ENCODE results near the gene LAMA4.

The LAMA4 gene

GRCh38 chr6:112286500-112287144, 32.3 kb upstream of the LAMA4 start:
- H3K36me3 ChIP-seq (ENCODE audit: insufficient read depth, low read depth, low read length): no peaks in the 10 kb centered on the region
- no peak overlapping the region for H3K9ac ChIP-seq (ENCODE audit: low read depth, low read length)
- H3K27me3 ChIP-seq (ENCODE audit: insufficient read depth, low read length): no peaks in the 10 kb centered on the region
- no peak overlapping the region for H3K4me3 ChIP-seq (ENCODE audit: low read length)
- no peaks in the 10 kb centered on the region for H3K9me3 ChIP-seq (ENCODE audit: insufficient read depth, low read depth, low read length)
- H3K4me1 ChIP-seq (ENCODE audit: insufficient read depth, low read length): no peaks in the 10 kb centered on the region
- H3K27ac ChIP-seq (ENCODE audit: low read length): no peak overlapping the region

GRCh38 chr6:112286010-112286409, 31.6 kb upstream of the LAMA4 start:
- no peak overlapping the region for H3K27ac ChIP-seq (ENCODE audit: low read length)

GRCh38 chr6:112284603-112285002, 30.2 kb upstream of the LAMA4 start:
- no peaks in the 10 kb centered on the region for H3K4me1 ChIP-seq (ENCODE audit: insufficient read depth, low read length)
- no peaks in the 10 kb centered on the region for H3K9me3 ChIP-seq (ENCODE audit: insufficient read depth, low read depth, low read length)
- no peak overlapping the region for H3K27ac ChIP-seq (ENCODE audit: low read length)
- no peak overlapping the region for H3K9ac ChIP-seq (ENCODE audit: low read depth, low read length)
- no peaks in the 10 kb centered on the region for H3K27me3 ChIP-seq (ENCODE audit: insufficient read depth, low read length)
- no peaks in the 10 kb centered on the region for H3K36me3 ChIP-seq (ENCODE audit: insufficient read depth, low read depth, low read length)
- H3K4me3 ChIP-seq (ENCODE audit: low read length): no peak overlapping the region

More at GRCh38 chr6:112286010-112286409, 31.6 kb upstream of the LAMA4 start:
- Histone ChIP-seq H3K4me3 (ENCODE audit: low read length) (no peak overlapping the region), H3K27me3 (ENCODE audit: insufficient read depth, low read length) (no peaks in the 10 kb centered on the region), H3K9me3 (ENCODE audit: insufficient read depth, low read depth, low read length) (no peaks in the 10 kb centered on the region), H3K36me3 (ENCODE audit: insufficient read depth, low read depth, low read length) (no peaks in the 10 kb centered on the region), H3K9ac (ENCODE audit: low read depth, low read length) (no peak overlapping the region), H3K4me1 (ENCODE audit: insufficient read depth, low read length) (no peaks in the 10 kb centered on the region)

- Histone ChIP-seq H3K36me3 (ENCODE audit: insufficient read depth, low read depth, low read length) (no peaks in the 10 kb centered on the region), H3K4me3 (ENCODE audit: low read length) (no peak overlapping the region), H3K9me3 (ENCODE audit: insufficient read depth, low read depth, low read length) (no peaks in the 10 kb centered on the region), H3K27me3 (ENCODE audit: insufficient read depth, low read length) (no peaks in the 10 kb centered on the region), H3K27ac (ENCODE audit: low read length) (no peak overlapping the region), H3K9ac (ENCODE audit: low read depth, low read length) (no peak overlapping the region), H3K4me1 (ENCODE audit: insufficient read depth, low read length) (no peaks in the 10 kb centered on the region)
These were observed 29.3 kb upstream of the LAMA4 start for GRCh38 chr6:112283621-112284020.

DNA sequence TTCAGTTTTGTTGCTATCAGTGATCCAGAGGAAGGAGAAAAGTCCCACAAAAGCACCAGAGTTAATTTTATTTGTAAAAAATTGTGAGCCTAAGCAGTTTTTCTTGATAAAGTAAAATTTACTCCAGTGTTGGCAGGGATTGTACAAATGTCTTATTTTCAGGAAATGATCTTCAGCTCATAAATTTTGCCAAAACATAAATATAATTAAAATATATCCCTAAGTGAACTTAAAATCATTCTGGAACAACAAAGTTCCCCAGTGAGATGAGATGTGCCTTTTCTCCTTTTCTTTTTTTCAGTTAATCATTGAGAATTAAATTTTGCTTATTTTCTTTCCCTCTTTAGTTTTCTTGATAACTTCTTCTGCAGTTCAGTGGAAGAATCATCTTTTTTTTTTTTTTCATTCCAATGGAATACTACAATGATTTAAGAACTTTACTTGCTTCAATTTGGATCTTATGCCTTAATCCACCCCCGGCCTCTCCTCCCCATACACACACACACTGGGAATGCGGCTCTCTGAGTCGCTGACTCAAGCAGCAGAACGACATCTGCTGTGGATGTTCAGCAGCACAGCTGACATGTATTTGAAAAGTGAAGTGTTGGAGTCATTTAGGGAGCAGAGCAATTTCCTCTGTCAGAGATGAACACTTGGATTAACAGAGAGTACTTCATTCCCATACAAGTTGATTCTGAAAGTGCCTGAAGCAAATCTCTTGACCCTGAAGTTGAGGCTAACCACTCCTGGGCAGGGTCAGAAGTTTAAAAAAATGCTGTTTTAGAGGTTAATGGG, 27.7 kb upstream of the LAMA4 start:
- Histone ChIP-seq H3K4me1 (ENCODE audit: insufficient read depth, low read length) (no peaks in the 10 kb centered on the region), H3K4me3 (ENCODE audit: low read length) (no peak overlapping the region), H3K9ac (ENCODE audit: low read depth, low read length) (no peak overlapping the region), H3K9me3 (ENCODE audit: insufficient read depth, low read depth, low read length) (no peaks in the 10 kb centered on the region), H3K36me3 (ENCODE audit: insufficient read depth, low read depth, low read length) (no peaks in the 10 kb centered on the region), H3K27me3 (ENCODE audit: insufficient read depth, low read length) (no peaks in the 10 kb centered on the region), H3K27ac (ENCODE audit: low read length) (no peak overlapping the region)

DNA sequence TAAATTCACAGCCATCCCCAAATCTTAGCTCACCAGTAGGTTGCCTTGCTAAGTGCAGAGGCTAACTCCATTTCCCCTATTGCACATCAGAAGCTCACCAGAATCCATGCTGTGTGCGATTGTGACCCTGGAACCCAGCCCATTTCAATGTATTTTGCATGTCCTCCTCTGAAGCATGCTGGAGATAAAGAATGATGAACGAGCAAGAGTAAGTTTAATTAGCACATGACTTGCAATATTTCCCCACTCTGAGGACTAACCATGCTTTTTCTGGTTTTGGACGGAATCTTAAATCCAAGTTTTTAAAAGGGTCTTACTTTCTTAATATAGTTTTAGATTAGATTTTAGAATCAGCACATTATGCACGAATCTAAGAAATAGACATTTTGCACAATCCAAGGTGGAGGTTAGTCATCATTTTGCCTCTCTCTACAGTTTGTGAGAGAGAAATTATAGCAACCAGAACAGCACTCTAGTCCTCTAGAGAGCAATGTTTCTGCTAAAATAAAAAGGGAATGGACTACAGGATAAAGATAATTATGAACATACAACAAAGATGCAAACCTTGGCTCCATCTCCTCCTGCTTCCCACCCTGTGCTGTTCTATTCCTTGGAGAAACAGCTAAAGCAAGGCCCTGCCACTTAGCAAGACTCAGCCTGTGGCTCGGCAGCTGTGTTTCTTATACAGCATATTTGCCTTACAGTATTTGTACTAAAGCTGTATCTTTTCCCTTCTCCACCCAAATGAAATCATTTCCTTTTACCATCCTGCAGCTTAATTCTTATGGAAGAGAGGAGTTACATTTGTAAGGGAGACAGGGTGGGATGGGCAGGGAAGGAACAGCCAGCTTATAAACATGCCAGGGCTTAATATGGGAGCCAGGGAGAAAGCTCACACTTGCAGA, 24.9 kb upstream of the LAMA4 start:
- Histone ChIP-seq H3K9ac (ENCODE audit: low read depth, low read length) (no peak overlapping the region), H3K4me3 (ENCODE audit: low read length) (no peak overlapping the region), H3K27me3 (ENCODE audit: insufficient read depth, low read length) (no peaks in the 10 kb centered on the region), H3K4me1 (ENCODE audit: insufficient read depth, low read length) (no peaks in the 10 kb centered on the region), H3K27ac (ENCODE audit: low read length) (no peak overlapping the region), H3K36me3 (ENCODE audit: insufficient read depth, low read depth, low read length) (no peaks in the 10 kb centered on the region), H3K9me3 (ENCODE audit: insufficient read depth, low read depth, low read length) (no peaks in the 10 kb centered on the region)

DNA sequence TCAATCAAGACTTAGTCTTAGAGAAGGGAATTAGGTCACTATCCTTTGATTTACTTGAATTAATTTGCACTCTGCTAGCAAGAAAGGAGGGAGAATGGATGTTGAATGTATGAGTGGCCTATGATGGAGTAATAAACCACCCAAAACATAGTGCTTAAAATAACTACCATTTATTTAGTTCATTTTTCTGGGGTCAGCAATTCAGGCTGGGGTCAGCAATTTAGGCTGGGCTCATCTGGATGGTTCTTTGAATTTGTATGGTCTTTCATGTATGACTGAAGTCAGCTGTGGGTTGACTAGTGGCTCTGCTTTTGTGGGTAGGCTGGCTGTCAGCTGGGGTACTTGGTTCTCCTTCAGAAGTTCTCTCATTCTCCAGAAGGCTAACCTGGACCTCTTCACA, 21.0 kb upstream of the LAMA4 start:
- no peaks in the 10 kb centered on the region for H3K9me3 ChIP-seq (ENCODE audit: insufficient read depth, low read depth, low read length)
- no peak overlapping the region for H3K27ac ChIP-seq (ENCODE audit: low read length)
- no peaks in the 10 kb centered on the region for H3K4me1 ChIP-seq (ENCODE audit: insufficient read depth, low read length)
- no peaks in the 10 kb centered on the region for H3K36me3 ChIP-seq (ENCODE audit: insufficient read depth, low read depth, low read length)
- no peak overlapping the region for H3K9ac ChIP-seq (ENCODE audit: low read depth, low read length)
- H3K27me3 ChIP-seq (ENCODE audit: insufficient read depth, low read length): no peaks in the 10 kb centered on the region
- H3K4me3 ChIP-seq (ENCODE audit: low read length): no peak overlapping the region

DNA sequence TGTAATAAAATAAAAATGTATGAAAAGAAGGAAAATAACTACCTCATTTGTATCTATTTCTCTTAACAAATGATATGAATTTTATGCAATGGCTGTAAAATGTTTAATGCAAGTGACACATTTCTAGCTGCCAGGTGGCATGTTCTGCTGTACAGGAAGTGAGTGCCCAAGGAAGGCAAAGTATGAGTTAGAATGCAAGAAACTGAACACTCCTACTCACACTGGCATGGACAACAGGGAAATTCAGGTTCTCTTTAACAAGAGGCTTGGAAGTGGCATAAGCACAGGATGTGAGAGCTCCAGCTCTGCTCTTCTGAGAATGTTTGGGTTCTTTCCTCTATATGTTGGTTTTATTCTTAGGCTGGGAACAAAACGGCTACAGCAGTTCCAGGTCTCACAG, 20.4 kb upstream of the LAMA4 start:
- Histone ChIP-seq H3K27me3 (ENCODE audit: insufficient read depth, low read length) (no peaks in the 10 kb centered on the region), H3K4me1 (ENCODE audit: insufficient read depth, low read length) (no peaks in the 10 kb centered on the region), H3K27ac (ENCODE audit: low read length) (no peak overlapping the region), H3K4me3 (ENCODE audit: low read length) (no peak overlapping the region), H3K9me3 (ENCODE audit: insufficient read depth, low read depth, low read length) (no peaks in the 10 kb centered on the region), H3K36me3 (ENCODE audit: insufficient read depth, low read depth, low read length) (no peaks in the 10 kb centered on the region), H3K9ac (ENCODE audit: low read depth, low read length) (no peak overlapping the region)

DNA sequence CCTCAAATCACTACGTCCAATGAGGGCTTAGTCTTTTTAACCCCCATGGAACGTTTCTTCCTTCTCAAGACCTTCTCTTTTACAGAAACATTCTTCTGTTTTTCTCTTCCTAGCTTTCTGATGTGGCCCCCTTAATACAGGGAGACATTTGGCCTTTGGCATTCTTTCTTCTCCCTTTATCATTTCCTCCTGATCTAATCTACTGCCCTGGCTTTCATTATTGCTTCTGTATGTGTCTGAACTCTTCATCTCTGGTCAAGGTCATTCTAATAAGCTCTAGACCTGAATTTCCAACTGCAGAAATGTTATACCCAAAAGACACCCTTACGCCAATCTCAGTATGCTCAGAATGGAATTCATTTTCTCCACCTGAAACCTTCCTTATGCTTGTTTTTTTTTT, 18.4 kb upstream of the LAMA4 start:
- no peaks in the 10 kb centered on the region for H3K36me3 ChIP-seq (ENCODE audit: insufficient read depth, low read depth, low read length)
- H3K27me3 ChIP-seq (ENCODE audit: insufficient read depth, low read length): no peaks in the 10 kb centered on the region
- no peaks in the 10 kb centered on the region for H3K4me1 ChIP-seq (ENCODE audit: insufficient read depth, low read length)
- no peak overlapping the region for H3K9ac ChIP-seq (ENCODE audit: low read depth, low read length)
- no peaks in the 10 kb centered on the region for H3K9me3 ChIP-seq (ENCODE audit: insufficient read depth, low read depth, low read length)
- H3K4me3 ChIP-seq (ENCODE audit: low read length): no peak overlapping the region
- H3K27ac ChIP-seq (ENCODE audit: low read length): no peak overlapping the region

DNA sequence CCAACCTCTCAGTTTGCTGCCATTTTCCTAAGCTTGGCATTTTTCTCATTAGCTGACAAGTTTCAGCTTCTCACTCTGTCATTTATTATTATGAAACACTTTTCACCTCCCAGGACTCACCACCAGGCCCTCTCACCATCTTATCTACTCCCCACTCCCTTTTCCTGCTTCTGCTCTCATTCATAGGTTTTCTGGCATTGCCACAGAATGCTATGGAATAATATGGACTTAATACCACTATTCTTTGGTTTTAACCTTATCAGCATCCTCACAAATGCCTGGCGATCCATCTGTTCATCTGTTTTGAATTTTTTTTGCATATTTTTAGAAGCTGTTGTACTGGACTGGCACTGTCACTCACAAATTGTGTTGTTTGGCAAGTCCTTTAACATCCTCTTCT, 16.4 kb upstream of the LAMA4 start:
- H3K9me3 ChIP-seq (ENCODE audit: insufficient read depth, low read depth, low read length): no peaks in the 10 kb centered on the region
- no peak overlapping the region for H3K9ac ChIP-seq (ENCODE audit: low read depth, low read length)
- no peak overlapping the region for H3K27ac ChIP-seq (ENCODE audit: low read length)
- H3K27me3 ChIP-seq (ENCODE audit: insufficient read depth, low read length): no peaks in the 10 kb centered on the region
- no peaks in the 10 kb centered on the region for H3K36me3 ChIP-seq (ENCODE audit: insufficient read depth, low read depth, low read length)
- no peak overlapping the region for H3K4me3 ChIP-seq (ENCODE audit: low read length)
- no peaks in the 10 kb centered on the region for H3K4me1 ChIP-seq (ENCODE audit: insufficient read depth, low read length)

DNA sequence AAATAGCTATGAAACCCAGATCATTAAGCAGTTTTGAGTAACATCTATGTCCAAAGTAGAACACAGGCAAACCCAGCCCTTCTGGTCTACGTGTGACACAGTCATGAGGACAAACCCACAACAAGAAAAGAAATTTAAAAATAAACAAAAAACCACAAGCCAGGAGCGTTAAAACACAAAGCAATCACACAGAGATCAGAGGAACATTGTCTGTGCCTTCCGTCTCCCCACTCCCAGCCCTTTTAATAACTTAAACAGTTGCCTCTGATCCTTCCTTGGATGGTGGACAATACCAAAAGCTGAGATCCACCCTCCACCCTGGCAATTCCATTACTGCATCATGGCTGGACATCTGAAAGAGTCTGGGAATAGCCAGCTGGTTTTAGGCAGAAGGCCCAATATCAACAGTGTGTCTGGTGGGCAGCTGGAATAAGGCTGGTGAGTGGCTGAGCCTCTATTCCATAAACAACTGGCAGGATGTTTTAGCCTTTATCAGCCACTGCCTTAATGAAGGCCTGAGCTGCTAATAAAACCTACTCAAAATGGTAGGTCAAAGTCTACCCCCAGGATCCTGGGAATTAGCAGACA, 15.7 kb upstream of the LAMA4 start:
- H3K27ac ChIP-seq (ENCODE audit: low read length): no peak overlapping the region
- H3K9me3 ChIP-seq (ENCODE audit: insufficient read depth, low read depth, low read length): no peaks in the 10 kb centered on the region
- H3K27me3 ChIP-seq (ENCODE audit: insufficient read depth, low read length): no peaks in the 10 kb centered on the region
- H3K4me3 ChIP-seq (ENCODE audit: low read length): no peak overlapping the region
- H3K9ac ChIP-seq (ENCODE audit: low read depth, low read length): no peak overlapping the region
- no peaks in the 10 kb centered on the region for H3K36me3 ChIP-seq (ENCODE audit: insufficient read depth, low read depth, low read length)
- no peaks in the 10 kb centered on the region for H3K4me1 ChIP-seq (ENCODE audit: insufficient read depth, low read length)
